Vagina (tissue), 2 donors: ENCODE data around the gene ASCC3.

Source experiments
- POLR2A ChIP-seq, 2 donors: fragments of 450-650 bp; IDR thresholded peaks; one replicate each; pipeline ENCODE4 v1.6.1; 2017; ENCODE audit warnings: antibody characterized with exemption in 2 of 2, mild to moderate bottlenecking in 2 of 2, moderate library complexity in 2 of 2
- POLR2AphosphoS5 ChIP-seq, 2 donors: sonication (generic); formaldehyde crosslinking; IDR thresholded peaks; one replicate each; pipeline ENCODE4 v1.9.0; 2017; ENCODE audit warnings: antibody characterized with exemption in 2 of 2, mild to moderate bottlenecking in 2 of 2, low read depth in 1 of 2; ENCODE audit not compliant: insufficient read depth in 1 of 2
- TF ChIP-seq, protein P1 (sequence below), 3 experiments: fragments of 450-650 bp in 2 of 3; fragments of 200-600 bp in 1 of 3; sonication (generic) in 1 of 3; IDR thresholded peaks; one replicate each; pipeline ENCODE4 v1.5.1; 2017 to 2019; ENCODE audit warnings: antibody characterized with exemption in 3 of 3, mild to moderate bottlenecking in 2 of 3, moderate library complexity in 2 of 3

DNA sequence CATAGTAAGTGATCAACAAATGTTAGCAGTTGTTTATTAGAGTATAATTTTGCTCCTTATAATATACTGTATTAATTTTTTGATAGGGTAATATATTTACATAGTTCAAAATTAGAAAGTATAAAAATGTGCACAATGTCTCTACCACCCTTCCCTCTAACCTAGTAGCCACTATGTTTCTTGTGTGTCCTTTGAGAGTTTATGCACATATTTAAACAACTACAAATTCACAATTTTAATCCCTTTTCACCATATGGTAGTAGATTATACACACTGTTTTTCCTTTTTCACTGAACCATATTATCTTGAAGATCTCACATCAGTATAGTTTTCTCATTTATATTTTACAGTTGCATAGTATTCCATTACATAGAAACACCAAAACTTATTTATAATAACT lies 194.9 kb downstream of the ASCC3 start:
- no peak for TF ChIP-seq POLR2A (IDR thresholded peaks at IDR 0.05)
- TF ChIP-seq, protein P1, sequence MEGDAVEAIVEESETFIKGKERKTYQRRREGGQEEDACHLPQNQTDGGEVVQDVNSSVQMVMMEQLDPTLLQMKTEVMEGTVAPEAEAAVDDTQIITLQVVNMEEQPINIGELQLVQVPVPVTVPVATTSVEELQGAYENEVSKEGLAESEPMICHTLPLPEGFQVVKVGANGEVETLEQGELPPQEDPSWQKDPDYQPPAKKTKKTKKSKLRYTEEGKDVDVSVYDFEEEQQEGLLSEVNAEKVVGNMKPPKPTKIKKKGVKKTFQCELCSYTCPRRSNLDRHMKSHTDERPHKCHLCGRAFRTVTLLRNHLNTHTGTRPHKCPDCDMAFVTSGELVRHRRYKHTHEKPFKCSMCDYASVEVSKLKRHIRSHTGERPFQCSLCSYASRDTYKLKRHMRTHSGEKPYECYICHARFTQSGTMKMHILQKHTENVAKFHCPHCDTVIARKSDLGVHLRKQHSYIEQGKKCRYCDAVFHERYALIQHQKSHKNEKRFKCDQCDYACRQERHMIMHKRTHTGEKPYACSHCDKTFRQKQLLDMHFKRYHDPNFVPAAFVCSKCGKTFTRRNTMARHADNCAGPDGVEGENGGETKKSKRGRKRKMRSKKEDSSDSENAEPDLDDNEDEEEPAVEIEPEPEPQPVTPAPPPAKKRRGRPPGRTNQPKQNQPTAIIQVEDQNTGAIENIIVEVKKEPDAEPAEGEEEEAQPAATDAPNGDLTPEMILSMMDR (IDR thresholded peaks at IDR 0.05) = no peak
- no peak for TF ChIP-seq POLR2AphosphoS5 (IDR thresholded peaks at IDR 0.05; ENCODE audit: insufficient read depth in 1 of 2, low read depth in 1 of 2)
